ENCODE measurements around the gene POU3F2.

DNA sequence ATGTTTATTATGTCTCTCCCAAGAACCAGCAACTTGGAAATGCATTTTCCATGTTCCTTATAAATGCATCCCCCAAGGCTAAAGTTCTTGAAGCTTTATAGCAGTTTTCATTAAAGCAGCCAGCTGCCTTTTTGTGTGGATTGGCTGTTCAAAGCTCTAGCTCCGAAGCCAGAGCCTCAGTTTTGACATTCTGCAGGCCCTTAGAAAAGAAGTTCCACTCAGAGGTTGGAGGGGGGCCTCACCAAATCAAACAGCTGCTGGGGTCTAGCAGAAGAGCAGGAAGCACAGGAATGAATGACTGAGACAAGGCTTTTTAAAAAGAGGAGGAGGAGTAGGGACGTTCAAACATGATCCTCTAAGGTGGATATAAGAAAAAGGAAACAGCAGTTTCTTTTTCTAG is 4.2 kb upstream of the POU3F2 start:
- TF ChIP-seq SMC3 (IDR thresholded peaks at IDR 0.05; ENCODE audit: low read depth, low read length) (no peak), RFX5 (IDR thresholded peaks at IDR 0.05; ENCODE audit: low read length) (no peak), MXI1 (IDR thresholded peaks at IDR 0.05; ENCODE audit: low read depth, low read length) (no peak), RAD21 (IDR thresholded peaks at IDR 0.05; ENCODE audit: low read length) (no peak)
- TF ChIP-seq, protein P1, sequence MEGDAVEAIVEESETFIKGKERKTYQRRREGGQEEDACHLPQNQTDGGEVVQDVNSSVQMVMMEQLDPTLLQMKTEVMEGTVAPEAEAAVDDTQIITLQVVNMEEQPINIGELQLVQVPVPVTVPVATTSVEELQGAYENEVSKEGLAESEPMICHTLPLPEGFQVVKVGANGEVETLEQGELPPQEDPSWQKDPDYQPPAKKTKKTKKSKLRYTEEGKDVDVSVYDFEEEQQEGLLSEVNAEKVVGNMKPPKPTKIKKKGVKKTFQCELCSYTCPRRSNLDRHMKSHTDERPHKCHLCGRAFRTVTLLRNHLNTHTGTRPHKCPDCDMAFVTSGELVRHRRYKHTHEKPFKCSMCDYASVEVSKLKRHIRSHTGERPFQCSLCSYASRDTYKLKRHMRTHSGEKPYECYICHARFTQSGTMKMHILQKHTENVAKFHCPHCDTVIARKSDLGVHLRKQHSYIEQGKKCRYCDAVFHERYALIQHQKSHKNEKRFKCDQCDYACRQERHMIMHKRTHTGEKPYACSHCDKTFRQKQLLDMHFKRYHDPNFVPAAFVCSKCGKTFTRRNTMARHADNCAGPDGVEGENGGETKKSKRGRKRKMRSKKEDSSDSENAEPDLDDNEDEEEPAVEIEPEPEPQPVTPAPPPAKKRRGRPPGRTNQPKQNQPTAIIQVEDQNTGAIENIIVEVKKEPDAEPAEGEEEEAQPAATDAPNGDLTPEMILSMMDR (IDR thresholded peaks at IDR 0.05), result no peak
